ENCODE data around the gene SBK2.

Gene SBK2

GRCh38 chr19:55538132-55538531, 1.2 kb upstream of the SBK2 start:
- H2BK15ac ChIP-seq (ENCODE audit: low read depth, poor library complexity, severe bottlenecking), result no peak overlapping the region
- no peak overlapping the region for H4K8ac ChIP-seq (ENCODE audit: low read length)
- no peak overlapping the region for H4K91ac ChIP-seq (ENCODE audit: low read length)
- no peaks in the 10 kb centered on the region for H3K27me3 ChIP-seq (ENCODE audit: control insufficient read depth in 1 of 2, insufficient read depth in 1 of 2, low read length in 2 of 2)
- H3K27ac ChIP-seq (ENCODE audit: low read length, poor library complexity, severe bottlenecking), result peak overlapping the region; percentile 48
- no peak overlapping the region for H3K23ac ChIP-seq (ENCODE audit: low read length in 2 of 2)
- H3K79me1 ChIP-seq (replicated peaks; ENCODE audit: low read length, poor library complexity, severe bottlenecking), result no peaks in the 10 kb centered on the region
- H3K9ac ChIP-seq (ENCODE audit: low read length), result no peak overlapping the region
- H3K14ac ChIP-seq (ENCODE audit: low read length in 2 of 2), result no peak overlapping the region
- no peak overlapping the region for H3K4me3 ChIP-seq (ENCODE audit: insufficient read depth in 1 of 2, low read depth in 1 of 2, low read length in 2 of 2)
- H2AFZ ChIP-seq (ENCODE audit: low read depth, low read length), result no peak overlapping the region
- H3K9me3 ChIP-seq (ENCODE audit: control insufficient read depth, low read length), result no peaks in the 10 kb centered on the region
- peak overlapping the region; percentile 85 for H2AK5ac ChIP-seq (ENCODE audit: low read length, severe bottlenecking)
- DNase-seq, result no peak
- H3K4me2 ChIP-seq (ENCODE audit: low read length, poor library complexity, severe bottlenecking), result no peak overlapping the region
- H3K36me3 ChIP-seq (ENCODE audit: control insufficient read depth in 1 of 2, insufficient read depth in 2 of 2, low read depth in 1 of 2, low read length in 2 of 2), result no peaks in the 10 kb centered on the region
- peaks cover 26% of the 10 kb centered on the region for H3K4me1 ChIP-seq (ENCODE audit: control insufficient read depth, insufficient read depth, low read depth, low read length)
- H3K4ac ChIP-seq (ENCODE audit: low read depth in 1 of 2, low read length in 2 of 2), result no peak overlapping the region
- H2BK5ac ChIP-seq (ENCODE audit: low read depth, low read length, poor library complexity, severe bottlenecking), result no peak overlapping the region
- 71% methylated on average over 5 of the region's 5 CpGs for WGBS
- no peak overlapping the region for H2BK12ac ChIP-seq (ENCODE audit: low read length in 2 of 2)
- H2BK120ac ChIP-seq (ENCODE audit: low read depth, low read length), result no peak overlapping the region
- no peak overlapping the region for H3K18ac ChIP-seq (ENCODE audit: low read depth in 1 of 2, low read length in 2 of 2)

- H3K36me3 ChIP-seq (ENCODE audit: control insufficient read depth in 1 of 2, insufficient read depth in 2 of 2, low read depth in 1 of 2, low read length in 2 of 2), result no peaks in the 10 kb centered on the region
- peak overlapping the region; percentile 48 for H3K27ac ChIP-seq (ENCODE audit: low read length, poor library complexity, severe bottlenecking)
- 26% methylated on average over 5 of the region's 5 CpGs for WGBS
- H4K91ac ChIP-seq (ENCODE audit: low read length), result no peak overlapping the region
- no peak overlapping the region for H2BK12ac ChIP-seq (ENCODE audit: low read length in 2 of 2)
- H2BK5ac ChIP-seq (ENCODE audit: low read depth, low read length, poor library complexity, severe bottlenecking), result no peak overlapping the region
- H2BK120ac ChIP-seq (ENCODE audit: low read depth, low read length), result no peak overlapping the region
- no peak overlapping the region for H3K23ac ChIP-seq (ENCODE audit: low read length in 2 of 2)
- H2AFZ ChIP-seq (ENCODE audit: low read depth, low read length), result no peak overlapping the region
- no peak overlapping the region for H3K18ac ChIP-seq (ENCODE audit: low read depth in 1 of 2, low read length in 2 of 2)
- no peak for DNase-seq
- no peak overlapping the region for H3K4me3 ChIP-seq (ENCODE audit: insufficient read depth in 1 of 2, low read depth in 1 of 2, low read length in 2 of 2)
- no peak overlapping the region for H3K4ac ChIP-seq (ENCODE audit: low read depth in 1 of 2, low read length in 2 of 2)
- no peaks in the 10 kb centered on the region for H3K9me3 ChIP-seq (ENCODE audit: control insufficient read depth, low read length)
- H3K9ac ChIP-seq (ENCODE audit: low read length), result no peak overlapping the region
- no peak overlapping the region for H3K4me2 ChIP-seq (ENCODE audit: low read length, poor library complexity, severe bottlenecking)
- peak overlapping the region; percentile 85 for H2AK5ac ChIP-seq (ENCODE audit: low read length, severe bottlenecking)
- H3K14ac ChIP-seq (ENCODE audit: low read length in 2 of 2), result no peak overlapping the region
- no peaks in the 10 kb centered on the region for H3K79me1 ChIP-seq (replicated peaks; ENCODE audit: low read length, poor library complexity, severe bottlenecking)
- H3K4me1 ChIP-seq (ENCODE audit: control insufficient read depth, insufficient read depth, low read depth, low read length), result peaks cover 26% of the 10 kb centered on the region
- no peak overlapping the region for H2BK15ac ChIP-seq (ENCODE audit: low read depth, poor library complexity, severe bottlenecking)
- no peaks in the 10 kb centered on the region for H3K27me3 ChIP-seq (ENCODE audit: control insufficient read depth in 1 of 2, insufficient read depth in 1 of 2, low read length in 2 of 2)
- no peak overlapping the region for H4K8ac ChIP-seq (ENCODE audit: low read length)
Measured at GRCh38 chr19:55537741-55538111, 793 bp upstream of the SBK2 start.

GRCh38 chr19:55536366-55536765, 567 bp downstream of the SBK2 start:
- Histone ChIP-seq H2BK120ac (ENCODE audit: low read depth, low read length) (no peak overlapping the region), H4K91ac (ENCODE audit: low read length) (no peak overlapping the region), H3K14ac (ENCODE audit: low read length in 2 of 2) (no peak overlapping the region), H4K8ac (ENCODE audit: low read length) (no peak overlapping the region), H3K79me1 (replicated peaks; ENCODE audit: low read length, poor library complexity, severe bottlenecking) (no peaks in the 10 kb centered on the region), H3K27me3 (ENCODE audit: control insufficient read depth in 1 of 2, insufficient read depth in 1 of 2, low read length in 2 of 2) (no peaks in the 10 kb centered on the region), H3K4me3 (ENCODE audit: insufficient read depth in 1 of 2, low read depth in 1 of 2, low read length in 2 of 2) (no peak overlapping the region), H3K18ac (ENCODE audit: low read depth in 1 of 2, low read length in 2 of 2) (no peak overlapping the region), H3K27ac (ENCODE audit: low read length, poor library complexity, severe bottlenecking) (no peak overlapping the region), H2BK12ac (ENCODE audit: low read length in 2 of 2) (no peak overlapping the region), H3K4me2 (ENCODE audit: low read length, poor library complexity, severe bottlenecking) (no peak overlapping the region), H3K9me3 (ENCODE audit: control insufficient read depth, low read length) (no peaks in the 10 kb centered on the region), H3K4ac (ENCODE audit: low read depth in 1 of 2, low read length in 2 of 2) (no peak overlapping the region), H3K4me1 (ENCODE audit: control insufficient read depth, insufficient read depth, low read depth, low read length) (peaks cover 26% of the 10 kb centered on the region), H3K9ac (ENCODE audit: low read length) (no peak overlapping the region), H3K36me3 (ENCODE audit: control insufficient read depth in 1 of 2, insufficient read depth in 2 of 2, low read depth in 1 of 2, low read length in 2 of 2) (no peaks in the 10 kb centered on the region), H2BK15ac (ENCODE audit: low read depth, poor library complexity, severe bottlenecking) (no peak overlapping the region), H2AFZ (ENCODE audit: low read depth, low read length) (no peak overlapping the region), H2AK5ac (ENCODE audit: low read length, severe bottlenecking) (no peak overlapping the region), H2BK5ac (ENCODE audit: low read depth, low read length, poor library complexity, severe bottlenecking) (no peak overlapping the region), H3K23ac (ENCODE audit: low read length in 2 of 2) (no peak overlapping the region)
- no peak for DNase-seq
- WGBS, result 97% methylated on average over 10 of the region's 11 CpGs

- no peak overlapping the region for H4K8ac ChIP-seq (ENCODE audit: low read length)
- peaks cover 26% of the 10 kb centered on the region for H3K4me1 ChIP-seq (ENCODE audit: control insufficient read depth, insufficient read depth, low read depth, low read length)
- H2AFZ ChIP-seq (ENCODE audit: low read depth, low read length), result no peak overlapping the region
- DNase-seq, result no peak
- no peak overlapping the region for H3K14ac ChIP-seq (ENCODE audit: low read length in 2 of 2)
- peak overlapping the region; percentile 80 for H2AK5ac ChIP-seq (ENCODE audit: low read length, severe bottlenecking)
- no peaks in the 10 kb centered on the region for H3K79me1 ChIP-seq (replicated peaks; ENCODE audit: low read length, poor library complexity, severe bottlenecking)
- no peak overlapping the region for H3K4me2 ChIP-seq (ENCODE audit: low read length, poor library complexity, severe bottlenecking)
- no peak overlapping the region for H3K27ac ChIP-seq (ENCODE audit: low read length, poor library complexity, severe bottlenecking)
- no peak overlapping the region for H4K91ac ChIP-seq (ENCODE audit: low read length)
- H3K9ac ChIP-seq (ENCODE audit: low read length), result no peak overlapping the region
- no peaks in the 10 kb centered on the region for H3K27me3 ChIP-seq (ENCODE audit: control insufficient read depth in 1 of 2, insufficient read depth in 1 of 2, low read length in 2 of 2)
- H3K23ac ChIP-seq (ENCODE audit: low read length in 2 of 2), result no peak overlapping the region
- H3K36me3 ChIP-seq (ENCODE audit: control insufficient read depth in 1 of 2, insufficient read depth in 2 of 2, low read depth in 1 of 2, low read length in 2 of 2), result no peaks in the 10 kb centered on the region
- H2BK15ac ChIP-seq (ENCODE audit: low read depth, poor library complexity, severe bottlenecking), result no peak overlapping the region
- H3K4ac ChIP-seq (ENCODE audit: low read depth in 1 of 2, low read length in 2 of 2), result no peak overlapping the region
- WGBS, result 94% methylated on average over 20 of the region's 22 CpGs
- no peaks in the 10 kb centered on the region for H3K9me3 ChIP-seq (ENCODE audit: control insufficient read depth, low read length)
- no peak overlapping the region for H2BK120ac ChIP-seq (ENCODE audit: low read depth, low read length)
- no peak overlapping the region for H3K4me3 ChIP-seq (ENCODE audit: insufficient read depth in 1 of 2, low read depth in 1 of 2, low read length in 2 of 2)
- no peak overlapping the region for H2BK12ac ChIP-seq (ENCODE audit: low read length in 2 of 2)
- H2BK5ac ChIP-seq (ENCODE audit: low read depth, low read length, poor library complexity, severe bottlenecking), result no peak overlapping the region
- no peak overlapping the region for H3K18ac ChIP-seq (ENCODE audit: low read depth in 1 of 2, low read length in 2 of 2)
Measured at GRCh38 chr19:55535965-55536350, 975 bp downstream of the SBK2 start.
